H9 (cell line): ENCODE measurements around the gene TBL1X. TPM values are rescaled to one million over a fixed set of nuclear protein-coding genes. Genes with fewer than 3 reads are reported as not detected.

Experiments used
- DNase-seq: peaks from one replicate; pipeline ENCODE4 v3.0.0-alpha.2; 2017
- H2AFZ ChIP-seq: one replicate; pipeline ENCODE4 v1.6.1; 2013; ENCODE audit warnings: mild to moderate bottlenecking, low read length, control low read depth, moderate library complexity
- H2AK5ac ChIP-seq: 2 replicates; pipeline ENCODE4 v1.6.1; 2013; ENCODE audit warnings: low read length, control low read depth, mixed read lengths; ENCODE audit not compliant: insufficient read length
- H2BK120ac ChIP-seq: one replicate; pipeline ENCODE4 v1.6.1; 2013; ENCODE audit warnings: low read depth, mild to moderate bottlenecking, low read length, control low read depth, inconsistent platforms; ENCODE audit not compliant: poor library complexity, severe bottlenecking
- H2BK12ac ChIP-seq: 2 replicates; pipeline ENCODE4 v1.6.1; 2013; ENCODE audit warnings: low read length, control low read depth, mixed read lengths, low read depth; ENCODE audit not compliant: insufficient read length
- H2BK15ac ChIP-seq: 2 replicates; pipeline ENCODE4 v1.6.1; 2013; ENCODE audit warnings: low read depth, low read length, control low read depth
- H2BK20ac ChIP-seq: one replicate; pipeline ENCODE4 v1.6.1; 2013; ENCODE audit warnings: low read depth, mild to moderate bottlenecking, low read length, control low read depth, inconsistent platforms; ENCODE audit not compliant: poor library complexity, severe bottlenecking
- H2BK5ac ChIP-seq: 2 replicates; pipeline ENCODE4 v1.6.1; 2013; ENCODE audit warnings: low read length, control low read depth, mixed read lengths; ENCODE audit not compliant: insufficient read length
- H3K14ac ChIP-seq: 2 replicates; pipeline ENCODE4 v1.6.1; 2013; ENCODE audit warnings: low read length, control low read depth; ENCODE audit not compliant: insufficient read depth
- H3K18ac ChIP-seq: 2 replicates; pipeline ENCODE4 v1.6.1; 2013; ENCODE audit warnings: low read depth, mild to moderate bottlenecking, mixed read lengths, low read length, control low read depth; ENCODE audit not compliant: insufficient read length
- H3K23ac ChIP-seq: 2 replicates; pipeline ENCODE4 v1.6.1; 2013; ENCODE audit warnings: low read length, control low read depth, mixed read lengths, low read depth; ENCODE audit not compliant: insufficient read length
- H3K23me2 ChIP-seq: 2 replicates; pipeline ENCODE4 v1.6.1; 2013; ENCODE audit warnings: low read depth, mild to moderate bottlenecking, mixed read lengths, low read length, control low read depth; ENCODE audit not compliant: insufficient read length, poor library complexity, severe bottlenecking
- H3K27ac ChIP-seq: 2 replicates; pipeline ENCODE4 v1.5.1; 2013; ENCODE audit warnings: low read length, control low read depth, mixed read lengths, low read depth; ENCODE audit not compliant: insufficient read length
- H3K27me3 ChIP-seq: 2 replicates; pipeline ENCODE4 v1.6.1; 2013; ENCODE audit warnings: low read length, control low read depth, inconsistent platforms; ENCODE audit not compliant: insufficient read depth
- H3K4ac ChIP-seq: 2 replicates; pipeline ENCODE4 v1.6.1; 2013; ENCODE audit warnings: low read depth, mild to moderate bottlenecking, control low read depth, inconsistent platforms, low read length, moderate library complexity
- H3K4me1 ChIP-seq: 2 replicates; pipeline ENCODE4 v1.6.1; 2013; ENCODE audit warnings: low read length, control low read depth, inconsistent platforms; ENCODE audit not compliant: insufficient read depth
- H3K4me2 ChIP-seq: 2 replicates; pipeline ENCODE4 v1.6.1; 2013; ENCODE audit warnings: low read length, control low read depth, mixed read lengths; ENCODE audit not compliant: insufficient read length, insufficient read depth
- H3K56ac ChIP-seq: 2 replicates; pipeline ENCODE4 v1.6.1; 2013; ENCODE audit warnings: low read depth, mild to moderate bottlenecking, mixed read lengths, low read length, control low read depth; ENCODE audit not compliant: insufficient read length
- H3K79me1 ChIP-seq: 2 replicates; pipeline ENCODE4 v1.6.1; 2013; ENCODE audit warnings: low read depth, mild to moderate bottlenecking, moderate library complexity, low read length, control low read depth, inconsistent platforms; ENCODE audit not compliant: insufficient read depth, poor library complexity, severe bottlenecking
- H3K79me2 ChIP-seq: 2 replicates; pipeline ENCODE4 v1.6.1; 2013; ENCODE audit warnings: low read length, control low read depth, inconsistent platforms; ENCODE audit not compliant: insufficient read depth
- H3K9ac ChIP-seq: 2 replicates; pipeline ENCODE4 v1.6.1; 2013; ENCODE audit warnings: low read length, control low read depth, mixed read lengths; ENCODE audit not compliant: insufficient read length; ENCODE audit errors: extremely low read depth
- H3K9me3 ChIP-seq: one replicate; pipeline ENCODE4 v1.6.1; 2013; ENCODE audit warnings: low read depth, low read length, inconsistent platforms; ENCODE audit not compliant: control insufficient read depth
- H3T11ph ChIP-seq: one replicate; pipeline ENCODE4 v1.6.1; 2013; ENCODE audit warnings: mild to moderate bottlenecking, low read length, control low read depth, inconsistent platforms
- H4K20me1 ChIP-seq: one replicate; pipeline ENCODE4 v1.6.1; 2013; ENCODE audit not compliant: control insufficient read depth, insufficient read length, insufficient read depth
- H4K5ac ChIP-seq: 2 replicates; pipeline ENCODE4 v1.6.1; 2013; ENCODE audit warnings: low read depth, mild to moderate bottlenecking, mixed read lengths, low read length, control low read depth; ENCODE audit not compliant: insufficient read length
- H4K8ac ChIP-seq: replicated peaks from 2 replicates; pipeline ENCODE4 v1.6.1; 2013; ENCODE audit warnings: low read length, control low read depth, mixed read lengths, low read depth; ENCODE audit not compliant: insufficient read length
- H4K91ac ChIP-seq: 2 replicates; pipeline ENCODE4 v1.6.1; 2013; ENCODE audit warnings: low read depth, mild to moderate bottlenecking, moderate library complexity, mixed read lengths, low read length, control low read depth; ENCODE audit not compliant: insufficient read length
- H3K27ac Mint-ChIP-seq, 3 experiments: 2 replicates in 2 of 3; 3 replicates in 1 of 3; pipeline ENCODE4 v1.8.0; 2020 to 2021; ENCODE audit warnings: mixed read lengths in 3 of 3, mild to moderate bottlenecking in 1 of 3, moderate library complexity in 1 of 3
- H3K27me3 Mint-ChIP-seq: 2 replicates; pipeline ENCODE4 v1.8.0; 2021; ENCODE audit warnings: low read depth, mild to moderate bottlenecking, moderate library complexity, mixed read lengths
- H3K36me3 Mint-ChIP-seq, 3 experiments: 2 replicates in 2 of 3; 3 replicates in 1 of 3; pipeline ENCODE4 v1.8.0; 2020 to 2021; ENCODE audit warnings: low read depth in 3 of 3, mixed read lengths in 3 of 3; ENCODE audit not compliant: insufficient read depth in 1 of 3
- H3K4me1 Mint-ChIP-seq, 2 experiments: 2 replicates each; pipeline ENCODE4 v1.8.0; 2020; ENCODE audit warnings: mixed read lengths in 2 of 2
- H3K4me3 Mint-ChIP-seq, 2 experiments: 2 replicates in 1 of 2; 3 replicates in 1 of 2; pipeline ENCODE4 v1.8.0; 2020 to 2021; ENCODE audit warnings: mild to moderate bottlenecking in 2 of 2, mixed read lengths in 2 of 2, moderate library complexity in 1 of 2
- H3K9me3 Mint-ChIP-seq, 2 experiments: 2 replicates in 1 of 2; 3 replicates in 1 of 2; pipeline ENCODE4 v1.8.0; 2020; ENCODE audit warnings: mild to moderate bottlenecking in 2 of 2, mixed read lengths in 2 of 2, moderate library complexity in 1 of 2
- WGBS: extraction: QIAGEN DNeasy Blood & Tissue Kit; methylation state at CpG from one replicate; pipeline ENCODE4 v1.1.7; 2013; ENCODE audit warnings: missing lambda C conversion rate, low lambda C conversion rate, mixed read lengths; ENCODE audit not compliant: insufficient read length; ENCODE audit errors: extremely low coverage; 5-methylcytosine and 5-hydroxymethylcytosine counted together
- total RNA-seq: library from RNA; stranded (reverse); gene quantifications from 2 replicates; pipeline ENCODE4 v1.2.1, GENCODE V29; 2021
- TF ChIP-seq, protein P1 (sequence below): fragments of 200-600 bp; sonication (generic); conservative IDR thresholded peaks from 3 replicates; pipeline ENCODE4 v1.8.0; 2021; ENCODE audit warnings: antibody characterized with exemption, mild to moderate bottlenecking

The TBL1X gene
- total RNA-seq, 1 experiment from 2014 or later, result 24.1 TPM

GRCh38 chrX:9510366-9510765 is 45.5 kb downstream of the TBL1X start:
- no peaks in the 10 kb centered on the region for H3K79me1 ChIP-seq
- H2AK5ac ChIP-seq, result no peak overlapping the region
- Mint-ChIP-seq H3K27ac (peak overlapping the region in 1 of 3 experiments; percentile 35; a peak in 1 of 7 replicates), H3K4me1 (no peaks in the 10 kb centered on the region; a peak in 1 of 4 replicates), H3K4me3 (no peak overlapping the region), H3K9me3 (peaks cover 11 to 62% of the 10 kb centered on the region in 2 experiments), H3K36me3 (peaks cover 46 to 58% (median 57%) of the 10 kb centered on the region in 3 experiments), H3K27me3 (no peaks in the 10 kb centered on the region)
- H2BK15ac ChIP-seq, result no peak overlapping the region
- H3K23me2 ChIP-seq, result no peaks in the 10 kb centered on the region
- no peak overlapping the region for H2BK12ac ChIP-seq
- H2BK5ac ChIP-seq, result no peak overlapping the region
- H3K9me3 ChIP-seq, result no peaks in the 10 kb centered on the region
- no peak overlapping the region for H3K56ac ChIP-seq
- no peaks in the 10 kb centered on the region for H3K27me3 ChIP-seq
- no peak overlapping the region for H2AFZ ChIP-seq
- H3T11ph ChIP-seq, result no peak overlapping the region
- H3K4me2 ChIP-seq, result no peak overlapping the region
- no peak overlapping the region for H3K23ac ChIP-seq
- H2BK120ac ChIP-seq, result no peak overlapping the region
- H3K18ac ChIP-seq, result no peak overlapping the region
- TF ChIP-seq, protein P1, sequence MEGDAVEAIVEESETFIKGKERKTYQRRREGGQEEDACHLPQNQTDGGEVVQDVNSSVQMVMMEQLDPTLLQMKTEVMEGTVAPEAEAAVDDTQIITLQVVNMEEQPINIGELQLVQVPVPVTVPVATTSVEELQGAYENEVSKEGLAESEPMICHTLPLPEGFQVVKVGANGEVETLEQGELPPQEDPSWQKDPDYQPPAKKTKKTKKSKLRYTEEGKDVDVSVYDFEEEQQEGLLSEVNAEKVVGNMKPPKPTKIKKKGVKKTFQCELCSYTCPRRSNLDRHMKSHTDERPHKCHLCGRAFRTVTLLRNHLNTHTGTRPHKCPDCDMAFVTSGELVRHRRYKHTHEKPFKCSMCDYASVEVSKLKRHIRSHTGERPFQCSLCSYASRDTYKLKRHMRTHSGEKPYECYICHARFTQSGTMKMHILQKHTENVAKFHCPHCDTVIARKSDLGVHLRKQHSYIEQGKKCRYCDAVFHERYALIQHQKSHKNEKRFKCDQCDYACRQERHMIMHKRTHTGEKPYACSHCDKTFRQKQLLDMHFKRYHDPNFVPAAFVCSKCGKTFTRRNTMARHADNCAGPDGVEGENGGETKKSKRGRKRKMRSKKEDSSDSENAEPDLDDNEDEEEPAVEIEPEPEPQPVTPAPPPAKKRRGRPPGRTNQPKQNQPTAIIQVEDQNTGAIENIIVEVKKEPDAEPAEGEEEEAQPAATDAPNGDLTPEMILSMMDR, result no peak
- no peak for DNase-seq
- H4K8ac ChIP-seq, result no peak overlapping the region
- no peak overlapping the region for H2BK20ac ChIP-seq
- H3K27ac ChIP-seq, result no peak overlapping the region
- no peaks in the 10 kb centered on the region for H3K79me2 ChIP-seq
- H3K4me1 ChIP-seq, result no peaks in the 10 kb centered on the region
- no peak overlapping the region for H3K14ac ChIP-seq
- H3K9ac ChIP-seq, result no peak overlapping the region
- H4K5ac ChIP-seq, result no peak overlapping the region
- no peak overlapping the region for H3K4ac ChIP-seq
- no peaks in the 10 kb centered on the region for H4K20me1 ChIP-seq
- WGBS, result no CpG with 5 or more reads among the region's 2 CpGs
- H4K91ac ChIP-seq, result no peak overlapping the region
